Psoas muscle (tissue), 8 donors: ENCODE results near the gene PUDP. TPM values are rescaled to one million over a fixed set of nuclear protein-coding genes. Genes with fewer than 3 reads are reported as not detected.

ENCODE experiments used
- ATAC-seq, 4 donors: fragments of 200-7000 bp; cut with Tn5 transposase; one replicate each; pipeline ENCODE4 v1.9.1; 2020; ENCODE audit warnings: moderate library complexity in 3 of 4, mild to moderate bottlenecking in 2 of 4
- DNase-seq, 2 donors: peaks; one replicate each; pipeline ENCODE4 v3.0.0-alpha.2; 2020
- H3K27ac ChIP-seq: fragments of 200-600 bp; one replicate; pipeline ENCODE4 v1.8.0; 2022
- H3K27me3 ChIP-seq, 3 donors: fragments of 200-600 bp in 1 of 3; one replicate each; pipeline versions ENCODE4 v1.6.1 to v1.8.0; 2013 to 2022; ENCODE audit warnings: low read length in 2 of 3, mild to moderate bottlenecking in 2 of 3, moderate library complexity in 1 of 3; ENCODE audit not compliant: insufficient read depth in 3 of 3
- H3K36me3 ChIP-seq, 2 donors: fragments of 200-600 bp in 1 of 2; one replicate each; pipeline versions ENCODE4 v1.6.1 to v1.8.0; 2013 to 2022; ENCODE audit warnings: low read depth in 1 of 2, mild to moderate bottlenecking in 1 of 2, moderate library complexity in 1 of 2; ENCODE audit not compliant: insufficient read depth in 1 of 2
- H3K4me1 ChIP-seq: fragments of 200-600 bp; one replicate; pipeline ENCODE4 v1.8.0; 2022
- H3K4me3 ChIP-seq: fragments of 200-600 bp; one replicate; pipeline ENCODE4 v1.8.0; 2022; ENCODE audit warnings: mild to moderate bottlenecking
- H3K9me3 ChIP-seq: fragments of 200-600 bp; one replicate; pipeline ENCODE4 v1.8.0; 2022
- CTCF ChIP-seq: fragments of 200-600 bp; IDR thresholded peaks from one replicate; pipeline ENCODE4 v1.8.0; 2022; ENCODE audit warnings: antibody characterized with exemption
- WGBS, 3 donors: extraction: QIAGEN DNeasy Blood & Tissue Kit; methylation state at CpG; one replicate each; pipeline versions ENCODE4 v1.1.6 to v1.1.7; 2013; 5-methylcytosine and 5-hydroxymethylcytosine counted together
- intact Hi-C, 2 donors: fragments of 100-400 bp; cut with DNase I; formaldehyde crosslinking; loops; one replicate each; pipeline versions ENCODE4 v1.11.0 to v1.14.2; 2022
- polyA plus RNA-seq, 3 donors: library from polyadenylated mRNA; stranded (reverse); fragments of 200-250 nt; gene quantifications; one replicate each; pipeline ENCODE4 v1.2.3, GENCODE V29; 2013
- total RNA-seq, 4 donors: library from RNA; stranded (reverse); fragmentation: NEBNext Ultra II Directional in 2 of 4; extraction: Animal tissue kit (Norgen Biotek cat#: 25700) in 2 of 4; gene quantifications; one replicate each; pipeline versions ENCODE4 v1.2.1 to v1.2.4, GENCODE V29; 2021 to 2023
- donor health status: healthy with polysubstance abuse.
- donor health status: DM: no; HTN: no; CAD: no; lungs with moderate emphysema.
- donor health status: Bipolar disorder and iron deficiency.
- donor health status: healthy.
- donor health status: DM: yes; HTN: yes; CAD: no.
- donor health status: DM: no; HTN: no; CAD: no.
- donor health status: DM: no; HTN: no; CAD: no.
- donor health status: DM: yes; HTN: yes; CAD: no.

PUDP gene
- total and polyA plus RNA-seq, 7 donors, result 17.2 to 34.0 (median 21.4) TPM

GRCh38 chrX:7069556-7069955 lies 78.4 kb downstream of the PUDP start:
- ATAC-seq (no peak), DNase-seq (no peak)
- Histone ChIP-seq H3K4me1 (no peaks in the 10 kb centered on the region), H3K27ac (no peak overlapping the region), H3K27me3 (no peaks in the 10 kb centered on the region), H3K36me3 (peaks cover 0 to under 1% of the 10 kb centered on the region in 2 donors), H3K9me3 (no peaks in the 10 kb centered on the region), H3K4me3 (no peak overlapping the region)
- intact Hi-C loops, result no loop called here
- TF ChIP-seq CTCF, result no peak
- 92 to 100% (median 97%) methylated on average over 2 of the region's 2 CpGs for WGBS, 3 donors

- no peaks in the 10 kb centered on the region for H3K27me3 ChIP-seq
- H3K4me3 ChIP-seq, result no peak overlapping the region
- peaks cover 0 to 3% of the 10 kb centered on the region in 2 donors for H3K36me3 ChIP-seq
- intact Hi-C loops, result no loop called here
- H3K27ac ChIP-seq, result no peak overlapping the region
- no peak for TF ChIP-seq CTCF
- ATAC-seq (no peak), DNase-seq (no peak)
- WGBS, 3 donors, result 70 to 85% (median 77%) methylated on average over 10 of the region's 10 CpGs
- H3K4me1 ChIP-seq, result no peaks in the 10 kb centered on the region
- H3K9me3 ChIP-seq, result no peaks in the 10 kb centered on the region
These were observed 79.0 kb downstream of the PUDP start for GRCh38 chrX:7068939-7069367.

- intact Hi-C loops, result no loop called here
- H3K27me3 ChIP-seq, result no peaks in the 10 kb centered on the region
- no peak overlapping the region for H3K27ac ChIP-seq
- peaks cover 0 to 3% of the 10 kb centered on the region in 2 donors for H3K36me3 ChIP-seq
- DNase-seq, result no peak
- no peaks in the 10 kb centered on the region for H3K4me1 ChIP-seq
- WGBS, 3 donors, result 75 to 92% (median 89%) methylated on average over 7 of the region's 7 CpGs
- TF ChIP-seq CTCF, result no peak
- no peaks in the 10 kb centered on the region for H3K9me3 ChIP-seq
- no peak overlapping the region for H3K4me3 ChIP-seq
- ATAC-seq, result no peak
These were observed 80.7 kb downstream of the PUDP start for GRCh38 chrX:7067256-7067655.

GRCh38 chrX:7065473-7065872 lies 82.5 kb downstream of the PUDP start:
- 93 to 97% (median 94%) methylated on average over 8 of the region's 8 CpGs for WGBS, 3 donors
- Histone ChIP-seq H3K4me3 (no peak overlapping the region), H3K27ac (no peak overlapping the region), H3K36me3 (peaks cover 0 to 3% of the 10 kb centered on the region in 2 donors), H3K27me3 (no peaks in the 10 kb centered on the region), H3K4me1 (no peaks in the 10 kb centered on the region), H3K9me3 (no peaks in the 10 kb centered on the region)
- DNase-seq, result no peak
- intact Hi-C loops, result no loop called here
- no peak for TF ChIP-seq CTCF
- ATAC-seq, result no peak

- H3K27me3 ChIP-seq, result no peaks in the 10 kb centered on the region
- 84 to 94% (median 89%) methylated on average over 1 of the region's 1 CpG for WGBS, 3 donors
These were observed 85.0 kb downstream of the PUDP start for GRCh38 chrX:7062903-7063302.

More at GRCh38 chrX:7062903-7063302, 85.0 kb downstream of the PUDP start:
- Histone ChIP-seq H3K9me3 (no peaks in the 10 kb centered on the region), H3K27ac (no peak overlapping the region), H3K4me1 (no peaks in the 10 kb centered on the region), H3K36me3 (peaks cover 0 to 3% of the 10 kb centered on the region in 2 donors), H3K4me3 (no peak overlapping the region)
- no peak for TF ChIP-seq CTCF
- no peak for DNase-seq
- ATAC-seq, result no peak
- intact Hi-C loops, result no loop called here
